Measurements from ENCODE around the gene PTCD3.

GRCh38 chr2:86135653-86136052, 29.6 kb downstream of the PTCD3 start:
- TF ChIP-seq POLR2AphosphoS5 (IDR thresholded peaks at IDR 0.05; ENCODE audit: low read depth), result no peak
- no peak for TF ChIP-seq CTCF (IDR thresholded peaks at IDR 0.05; ENCODE audit: insufficient read depth, low read length)
- TF ChIP-seq GABPA (IDR thresholded peaks at IDR 0.05; ENCODE audit: low read depth), result no peak
- no peak for TF ChIP-seq REST (IDR thresholded peaks at IDR 0.05; ENCODE audit: insufficient replicate concordance, low read depth)

Measured in HL-60 (cell line).